Glutamatergic neuron (in vitro differentiated cells): ENCODE data around the gene MORC2. TPM values are rescaled to one million over a fixed set of nuclear protein-coding genes. Genes with fewer than 3 reads are reported as not detected.

Experiments
- DNase-seq: peaks from one replicate; pipeline ENCODE4 v3.0.0; 2022
- H3K27ac Mint-ChIP-seq: one replicate; pipeline ENCODE4 v1.8.0; 2020; ENCODE audit warnings: mild to moderate bottlenecking, mixed read lengths, inconsistent platforms; ENCODE audit not compliant: unreplicated experiment
- H3K27me3 Mint-ChIP-seq: one replicate; pipeline ENCODE4 v1.8.0; 2020; ENCODE audit warnings: mild to moderate bottlenecking, moderate library complexity, mixed read lengths, inconsistent platforms; ENCODE audit not compliant: unreplicated experiment
- H3K36me3 Mint-ChIP-seq: one replicate; pipeline ENCODE4 v1.8.0; 2020; ENCODE audit warnings: mild to moderate bottlenecking, mixed read lengths, inconsistent platforms; ENCODE audit not compliant: unreplicated experiment
- H3K4me1 Mint-ChIP-seq: one replicate; pipeline ENCODE4 v1.8.0; 2020; ENCODE audit warnings: mild to moderate bottlenecking, low read depth, mixed read lengths, inconsistent platforms; ENCODE audit not compliant: unreplicated experiment
- H3K4me3 Mint-ChIP-seq: one replicate; pipeline ENCODE4 v1.8.0; 2020; ENCODE audit warnings: mild to moderate bottlenecking, mixed read lengths, inconsistent platforms; ENCODE audit not compliant: unreplicated experiment
- H3K9me3 Mint-ChIP-seq: one replicate; pipeline ENCODE4 v1.8.0; 2020; ENCODE audit warnings: mild to moderate bottlenecking, moderate library complexity, mixed read lengths, inconsistent platforms; ENCODE audit not compliant: unreplicated experiment
- total RNA-seq: library from RNA; stranded (reverse); fragmentation: NEBNext Ultra II Directional; extraction: Animal tissue kit (Norgen Biotek cat#: 25700); gene quantifications from one replicate; pipeline ENCODE4 v1.2.1, GENCODE V29; 2021; ENCODE audit not compliant: unreplicated experiment
- TF ChIP-seq, protein P1 (sequence below): fragments of 200-600 bp; sonication (generic); IDR thresholded peaks from one replicate; pipeline ENCODE4 v1.5.0; 2021; ENCODE audit not compliant: partially characterized antibody, unreplicated experiment

MORC2 gene
- total RNA-seq, 1 donor from 2014 or later = 72.8 TPM

- Mint-ChIP-seq H3K4me1 (peaks cover 32% of the 10 kb centered on the region), H3K4me3 (no peak overlapping the region), H3K9me3 (peaks cover 5% of the 10 kb centered on the region), H3K27ac (no peak overlapping the region), H3K36me3 (no peaks in the 10 kb centered on the region), H3K27me3 (peaks cover 5% of the 10 kb centered on the region)
- TF ChIP-seq, protein P1, sequence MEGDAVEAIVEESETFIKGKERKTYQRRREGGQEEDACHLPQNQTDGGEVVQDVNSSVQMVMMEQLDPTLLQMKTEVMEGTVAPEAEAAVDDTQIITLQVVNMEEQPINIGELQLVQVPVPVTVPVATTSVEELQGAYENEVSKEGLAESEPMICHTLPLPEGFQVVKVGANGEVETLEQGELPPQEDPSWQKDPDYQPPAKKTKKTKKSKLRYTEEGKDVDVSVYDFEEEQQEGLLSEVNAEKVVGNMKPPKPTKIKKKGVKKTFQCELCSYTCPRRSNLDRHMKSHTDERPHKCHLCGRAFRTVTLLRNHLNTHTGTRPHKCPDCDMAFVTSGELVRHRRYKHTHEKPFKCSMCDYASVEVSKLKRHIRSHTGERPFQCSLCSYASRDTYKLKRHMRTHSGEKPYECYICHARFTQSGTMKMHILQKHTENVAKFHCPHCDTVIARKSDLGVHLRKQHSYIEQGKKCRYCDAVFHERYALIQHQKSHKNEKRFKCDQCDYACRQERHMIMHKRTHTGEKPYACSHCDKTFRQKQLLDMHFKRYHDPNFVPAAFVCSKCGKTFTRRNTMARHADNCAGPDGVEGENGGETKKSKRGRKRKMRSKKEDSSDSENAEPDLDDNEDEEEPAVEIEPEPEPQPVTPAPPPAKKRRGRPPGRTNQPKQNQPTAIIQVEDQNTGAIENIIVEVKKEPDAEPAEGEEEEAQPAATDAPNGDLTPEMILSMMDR = no peak
- DNase-seq = no peak
Measured at GRCh38 chr22:30875481-30876215, 92.9 kb downstream of the MORC2 start.

Other genes with a start within 250 kb of the MORC2 start
- gene TUG1, start 491 bp upstream of the MORC2 start, total RNA-seq = 112 TPM
- 13.3 TPM for gene SMTN, start 112.5 kb upstream of the MORC2 start, total RNA-seq
- gene SELENOM, start 138.8 kb upstream of the MORC2 start, total RNA-seq = 40.9 TPM
- 15.4 TPM for gene INPP5J, start 154.2 kb upstream of the MORC2 start, total RNA-seq
- 1.3 TPM for gene PLA2G3, start 171.7 kb upstream of the MORC2 start, total RNA-seq
- gene RNF185, start 191.4 kb upstream of the MORC2 start, total RNA-seq = 27.4 TPM
- 92.4 TPM for gene LIMK2, start 243.5 kb upstream of the MORC2 start, total RNA-seq